Fibroblast of villous mesenchyme (primary cell): Measurements from ENCODE around the gene BICC1. TPM values are rescaled to one million over a fixed set of nuclear protein-coding genes. Genes with fewer than 3 reads are reported as not detected.

Experiments used
- DNase-seq: peaks from one replicate; pipeline ENCODE4 v3.0.0-alpha.2; 2010; ENCODE audit warnings: low read depth
- H3K4me3 ChIP-seq: 2 replicates; pipeline ENCODE4 v1.5.1; 2011; ENCODE audit warnings: low read depth, mild to moderate bottlenecking, low read length
- CTCF ChIP-seq: IDR thresholded peaks from 2 replicates; pipeline ENCODE4 v1.5.1; 2012; ENCODE audit warnings: low read depth, mild to moderate bottlenecking, low read length; ENCODE audit not compliant: insufficient read depth
- total RNA-seq: library from RNA; depleted of rRNA; stranded (reverse); fragments of >200 nt; gene quantifications from 2 replicates; pipeline ENCODE4 v1.2.3, GENCODE V29; 2012

Gene BICC1
- total RNA-seq, 1 donor: 39.3 TPM

GRCh38 chr10:58573144-58573543 is 60.5 kb downstream of the BICC1 start:
- no peak for TF ChIP-seq CTCF
- DNase-seq: peak; percentile 74
- no peak overlapping the region for H3K4me3 ChIP-seq

- H3K4me3 ChIP-seq: no peak overlapping the region
- peak; percentile 73 for DNase-seq
- no peak for TF ChIP-seq CTCF
Observed at GRCh38 chr10:58574058-58574457, 61.4 kb downstream of the BICC1 start.

- no peak for TF ChIP-seq CTCF
- no peak for DNase-seq
- H3K4me3 ChIP-seq: no peak overlapping the region
Observed at GRCh38 chr10:58575491-58575890, 62.8 kb downstream of the BICC1 start.

GRCh38 chr10:58576751-58577436 is 64.2 kb downstream of the BICC1 start:
- no peak for TF ChIP-seq CTCF
- peak; percentile 25 for DNase-seq
- no peak overlapping the region for H3K4me3 ChIP-seq

- TF ChIP-seq CTCF: no peak
- peak; percentile 85 for DNase-seq
- H3K4me3 ChIP-seq: no peak overlapping the region
Observed at GRCh38 chr10:58577437-58577777, 64.7 kb downstream of the BICC1 start.

GRCh38 chr10:58578366-58578765 is 65.7 kb downstream of the BICC1 start:
- TF ChIP-seq CTCF: no peak
- DNase-seq: no peak
- no peak overlapping the region for H3K4me3 ChIP-seq
